ENCODE measurements around the gene SHC3.

- TF ChIP-seq CTCF (IDR thresholded peaks at IDR 0.05) (no peak), POLR2AphosphoS5 (IDR thresholded peaks at IDR 0.05) (no peak)
Measured at GRCh38 chr9:89078421-89078820, 100.2 kb downstream of the SHC3 start.
